Chondrocyte (in vitro differentiated cells): Measurements from ENCODE around the gene SPOCK2. TPM values are rescaled to one million over a fixed set of nuclear protein-coding genes. Genes with fewer than 3 reads are reported as not detected.

Source experiments
- DNase-seq: peaks from one replicate; pipeline ENCODE4 v3.0.0; 2021; ENCODE audit warnings: mixed read lengths, low spot score
- H3K27ac Mint-ChIP-seq: one replicate; pipeline ENCODE4 v1.8.0; 2021; ENCODE audit warnings: mild to moderate bottlenecking, moderate library complexity, mixed read lengths; ENCODE audit not compliant: unreplicated experiment
- H3K27me3 Mint-ChIP-seq: 2 replicates; pipeline ENCODE4 v1.8.0; 2021; ENCODE audit warnings: low read depth, mixed read lengths
- H3K36me3 Mint-ChIP-seq: 2 replicates; pipeline ENCODE4 v1.8.0; 2021; ENCODE audit warnings: low read depth, mixed read lengths
- H3K4me1 Mint-ChIP-seq: 2 replicates; pipeline ENCODE4 v1.8.0; 2021; ENCODE audit warnings: low read depth, mild to moderate bottlenecking, mixed read lengths
- H3K4me3 Mint-ChIP-seq: one replicate; pipeline ENCODE4 v1.8.0; 2021; ENCODE audit warnings: mild to moderate bottlenecking, moderate library complexity, mixed read lengths; ENCODE audit not compliant: unreplicated experiment
- H3K9me3 Mint-ChIP-seq: 2 replicates; pipeline ENCODE4 v1.8.0; 2021; ENCODE audit warnings: low read depth, mixed read lengths
- CTCF ChIP-seq: fragments of 200-600 bp; sonication (generic); IDR thresholded peaks from 2 replicates; pipeline ENCODE4 v1.5.0; 2021; ENCODE audit warnings: antibody characterized with exemption, mild to moderate bottlenecking, moderate library complexity
- total RNA-seq: library from RNA; stranded (reverse); gene quantifications from 3 replicates; pipeline ENCODE4 v1.2.1, GENCODE V29; 2021

SPOCK2 gene
- total RNA-seq, 1 donor from 2014 or later: 0.32 TPM

GRCh38 chr10:72073708-72074573, 14.4 kb downstream of the SPOCK2 start:
- peaks cover 9% of the 10 kb centered on the region for H3K4me1 Mint-ChIP-seq
- no peak for TF ChIP-seq CTCF
- H3K27me3 Mint-ChIP-seq: peaks cover 4% of the 10 kb centered on the region
- H3K27ac Mint-ChIP-seq: no peak overlapping the region
- DNase-seq: peak; percentile 54
- peaks cover 2% of the 10 kb centered on the region for H3K36me3 Mint-ChIP-seq
- peaks cover 4% of the 10 kb centered on the region for H3K9me3 Mint-ChIP-seq
- no peak overlapping the region for H3K4me3 Mint-ChIP-seq

GRCh38 chr10:72072639-72073038, 15.7 kb downstream of the SPOCK2 start:
- Mint-ChIP-seq H3K27ac (no peak overlapping the region), H3K4me1 (peaks cover 14% of the 10 kb centered on the region), H3K27me3 (peaks cover 4% of the 10 kb centered on the region), H3K4me3 (no peak overlapping the region), H3K9me3 (peaks cover 4% of the 10 kb centered on the region), H3K36me3 (peaks cover 2% of the 10 kb centered on the region)
- no peak for DNase-seq
- no peak for TF ChIP-seq CTCF

- Mint-ChIP-seq H3K9me3 (peaks cover 4% of the 10 kb centered on the region), H3K36me3 (peaks cover 2% of the 10 kb centered on the region), H3K4me1 (peaks cover 14% of the 10 kb centered on the region)
These were observed 16.3 kb downstream of the SPOCK2 start for GRCh38 chr10:72072046-72072445.

GRCh38 chr10:72069751-72070526, 18.4 kb downstream of the SPOCK2 start:
- no peak for DNase-seq
- H3K36me3 Mint-ChIP-seq: peaks cover 2% of the 10 kb centered on the region
- H3K27ac Mint-ChIP-seq: no peak overlapping the region
- no peak overlapping the region for H3K4me3 Mint-ChIP-seq
- no peaks in the 10 kb centered on the region for H3K27me3 Mint-ChIP-seq
- H3K4me1 Mint-ChIP-seq: peaks cover 18% of the 10 kb centered on the region
- peaks cover 4% of the 10 kb centered on the region for H3K9me3 Mint-ChIP-seq
- peak; percentile 61 for TF ChIP-seq CTCF

More at GRCh38 chr10:72072046-72072445, 16.3 kb downstream of the SPOCK2 start:
- Mint-ChIP-seq H3K27ac (no peak overlapping the region), H3K4me3 (no peak overlapping the region), H3K27me3 (peaks cover 4% of the 10 kb centered on the region)
- DNase-seq: no peak
- TF ChIP-seq CTCF: no peak

- peaks cover 4% of the 10 kb centered on the region for H3K9me3 Mint-ChIP-seq
- no peak overlapping the region for H3K4me3 Mint-ChIP-seq
- peaks cover 18% of the 10 kb centered on the region for H3K4me1 Mint-ChIP-seq
- peak overlapping the region; percentile 57 for H3K27ac Mint-ChIP-seq
- TF ChIP-seq CTCF: no peak
- DNase-seq: no peak
- H3K27me3 Mint-ChIP-seq: no peaks in the 10 kb centered on the region
- peaks cover 2% of the 10 kb centered on the region for H3K36me3 Mint-ChIP-seq
These were observed 19.4 kb downstream of the SPOCK2 start for GRCh38 chr10:72068901-72069446.
